ENCODE measurements around the gene APLP2.

Gene APLP2

GRCh38 chr11:130180491-130180890, 110.8 kb downstream of the APLP2 start:
- Histone ChIP-seq H3K4me2 (ENCODE audit: low read length) (peak overlapping the region; percentile 96), H3K27ac (ENCODE audit: low read length) (peak overlapping the region; percentile 83), H3K27me3 (ENCODE audit: low read depth, low read length) (no peaks in the 10 kb centered on the region), H4K20me1 (ENCODE audit: insufficient read depth, low read length) (peaks cover 33% of the 10 kb centered on the region), H3K9ac (ENCODE audit: low read length) (peak overlapping the region; percentile 55), H3K79me2 (ENCODE audit: low read length) (peaks cover 80% of the 10 kb centered on the region), H3K4me1 (ENCODE audit: low read length) (peaks cover 49% of the 10 kb centered on the region), H3K4me3 (ENCODE audit: low read length) (peak overlapping the region; percentile 73), H3K36me3 (replicated peaks; ENCODE audit: low read depth, low read length) (peaks cover 4% of the 10 kb centered on the region), H3K9me3 (ENCODE audit: insufficient read depth, low read length) (no peaks in the 10 kb centered on the region), H2AFZ (ENCODE audit: low read depth, low read length) (no peak overlapping the region)
- TF ChIP-seq CTCF (IDR thresholded peaks at IDR 0.05; ENCODE audit: low read depth, low read length) (no peak), EZH2phosphoT487 (IDR thresholded peaks at IDR 0.05; ENCODE audit: low read depth) (no peak)

GRCh38 chr11:130180896-130181294, 111.2 kb downstream of the APLP2 start:
- no peak overlapping the region for H2AFZ ChIP-seq (ENCODE audit: low read depth, low read length)
- H4K20me1 ChIP-seq (ENCODE audit: insufficient read depth, low read length) = peaks cover 32% of the 10 kb centered on the region
- H3K9me3 ChIP-seq (ENCODE audit: insufficient read depth, low read length) = no peaks in the 10 kb centered on the region
- H3K27ac ChIP-seq (ENCODE audit: low read length) = peak overlapping the region; percentile 83
- H3K36me3 ChIP-seq (replicated peaks; ENCODE audit: low read depth, low read length) = peaks cover 3% of the 10 kb centered on the region
- no peak for TF ChIP-seq CTCF (IDR thresholded peaks at IDR 0.05; ENCODE audit: low read depth, low read length)
- TF ChIP-seq EZH2phosphoT487 (IDR thresholded peaks at IDR 0.05; ENCODE audit: low read depth) = no peak
- H3K4me2 ChIP-seq (ENCODE audit: low read length) = peak overlapping the region; percentile 96
- H3K27me3 ChIP-seq (ENCODE audit: low read depth, low read length) = no peaks in the 10 kb centered on the region
- H3K4me1 ChIP-seq (ENCODE audit: low read length) = peaks cover 49% of the 10 kb centered on the region
- H3K9ac ChIP-seq (ENCODE audit: low read length) = peak overlapping the region; percentile 55
- peaks cover 76% of the 10 kb centered on the region for H3K79me2 ChIP-seq (ENCODE audit: low read length)
- peak overlapping the region; percentile 73 for H3K4me3 ChIP-seq (ENCODE audit: low read length)

- Histone ChIP-seq H2AFZ (ENCODE audit: low read depth, low read length) (no peak overlapping the region), H3K27ac (ENCODE audit: low read length) (peak overlapping the region; percentile 83), H3K4me2 (ENCODE audit: low read length) (peak overlapping the region; percentile 96), H3K4me3 (ENCODE audit: low read length) (peak overlapping the region; percentile 73), H3K27me3 (ENCODE audit: low read depth, low read length) (no peaks in the 10 kb centered on the region), H3K36me3 (replicated peaks; ENCODE audit: low read depth, low read length) (no peaks in the 10 kb centered on the region), H3K79me2 (ENCODE audit: low read length) (peaks cover 78% of the 10 kb centered on the region), H3K9me3 (ENCODE audit: insufficient read depth, low read length) (no peaks in the 10 kb centered on the region), H4K20me1 (ENCODE audit: insufficient read depth, low read length) (peaks cover 34% of the 10 kb centered on the region), H3K9ac (ENCODE audit: low read length) (peak overlapping the region; percentile 63), H3K4me1 (ENCODE audit: low read length) (peaks cover 49% of the 10 kb centered on the region)
- TF ChIP-seq EZH2phosphoT487 (IDR thresholded peaks at IDR 0.05; ENCODE audit: low read depth) (no peak), CTCF (IDR thresholded peaks at IDR 0.05; ENCODE audit: low read depth, low read length) (peak; percentile 13; the same call in 1 of the 2 replicates)
Measured at GRCh38 chr11:130181295-130182272, 111.9 kb downstream of the APLP2 start.

- H3K79me2 ChIP-seq (ENCODE audit: low read length) = peaks cover 80% of the 10 kb centered on the region
- TF ChIP-seq CTCF (IDR thresholded peaks at IDR 0.05; ENCODE audit: low read depth, low read length) = no peak
- no peak for TF ChIP-seq EZH2phosphoT487 (IDR thresholded peaks at IDR 0.05; ENCODE audit: low read depth)
- H3K4me1 ChIP-seq (ENCODE audit: low read length) = peaks cover 39% of the 10 kb centered on the region
Measured at GRCh38 chr11:130183878-130184610, 114.3 kb downstream of the APLP2 start.

More at GRCh38 chr11:130183878-130184610, 114.3 kb downstream of the APLP2 start:
- no peak overlapping the region for H3K27ac ChIP-seq (ENCODE audit: low read length)
- H3K4me3 ChIP-seq (ENCODE audit: low read length) = no peak overlapping the region
- no peaks in the 10 kb centered on the region for H3K27me3 ChIP-seq (ENCODE audit: low read depth, low read length)
- no peak overlapping the region for H3K9ac ChIP-seq (ENCODE audit: low read length)
- peaks cover 3% of the 10 kb centered on the region for H3K36me3 ChIP-seq (replicated peaks; ENCODE audit: low read depth, low read length)
- no peak overlapping the region for H3K4me2 ChIP-seq (ENCODE audit: low read length)
- no peaks in the 10 kb centered on the region for H3K9me3 ChIP-seq (ENCODE audit: insufficient read depth, low read length)
- peaks cover 53% of the 10 kb centered on the region for H4K20me1 ChIP-seq (ENCODE audit: insufficient read depth, low read length)
- no peak overlapping the region for H2AFZ ChIP-seq (ENCODE audit: low read depth, low read length)

All from OCI-LY3 (cell line).